KMS-11 (cell line): ENCODE measurements around the gene SRGAP1.
"Not testable (repeated sequence)": the region's sequence is repeated elsewhere in the genome, so short reads cannot be mapped to it uniquely, and the experiment has no call there.

Source experiments
- H2AFZ ChIP-seq: fragments of 200-600 bp; sonication (generic); 2 replicates; pipeline ENCODE4 v1.6.1; 2016; ENCODE audit warnings: antibody characterized with exemption, mixed run types, low read depth
- H3K27ac ChIP-seq: fragments of 200-600 bp; sonication (generic); 2 replicates; pipeline ENCODE4 v1.6.1; 2016; ENCODE audit warnings: mild to moderate bottlenecking, mixed run types
- H3K27me3 ChIP-seq: fragments of 200-600 bp; sonication (generic); 2 replicates; pipeline ENCODE4 v1.6.1; 2017; ENCODE audit warnings: mild to moderate bottlenecking, low read depth, mixed run types, moderate library complexity; ENCODE audit not compliant: insufficient read depth
- H3K36me3 ChIP-seq: fragments of 200-600 bp; sonication (generic); 2 replicates; pipeline ENCODE4 v1.6.1; 2017; ENCODE audit warnings: mild to moderate bottlenecking, mixed run types; ENCODE audit not compliant: insufficient read depth
- H3K4me1 ChIP-seq: fragments of 200-600 bp; sonication (generic); 2 replicates; pipeline ENCODE4 v1.6.1; 2016; ENCODE audit warnings: mild to moderate bottlenecking, low read depth, mixed run types; ENCODE audit not compliant: poor library complexity, severe bottlenecking
- H3K4me2 ChIP-seq: fragments of 200-600 bp; sonication (generic); 2 replicates; pipeline ENCODE4 v1.7.0; 2016; ENCODE audit warnings: mild to moderate bottlenecking, mixed run types
- H3K4me3 ChIP-seq: fragments of 200-600 bp; sonication (generic); IDR thresholded peaks from 2 replicates; pipeline ENCODE4 v1.6.1; 2017; ENCODE audit warnings: low read depth, low read length, mixed read lengths; ENCODE audit not compliant: insufficient read depth
- H3K79me2 ChIP-seq: fragments of 200-600 bp; sonication (generic); 2 replicates; pipeline ENCODE4 v1.6.1; 2016; ENCODE audit warnings: low read depth, mixed run types; ENCODE audit not compliant: insufficient read depth
- H3K9ac ChIP-seq: fragments of 200-600 bp; sonication (generic); 2 replicates; pipeline ENCODE4 v1.6.1; 2016; ENCODE audit warnings: mild to moderate bottlenecking, mixed run types
- H4K20me1 ChIP-seq: fragments of 200-600 bp; sonication (generic); 2 replicates; pipeline ENCODE4 v1.6.1; 2016; ENCODE audit warnings: mild to moderate bottlenecking, mixed run types; ENCODE audit not compliant: insufficient read depth
- TF ChIP-seq, protein P1 (sequence below): fragments of 200-600 bp; sonication (generic); conservative IDR thresholded peaks from 2 replicates; pipeline ENCODE4 v1.6.1; 2017; ENCODE audit warnings: low read depth, mild to moderate bottlenecking, antibody characterized with exemption, low read length, moderate library complexity, mixed read lengths

Gene SRGAP1

GRCh38 chr12:64028541-64028940, 184.0 kb downstream of the SRGAP1 start:
- Histone ChIP-seq H4K20me1 (no peaks in the 10 kb centered on the region), H3K9ac (no peak overlapping the region), H3K4me1 (no peaks in the 10 kb centered on the region), H3K4me2 (no peak overlapping the region), H3K27me3 (no peaks in the 10 kb centered on the region), H2AFZ (no peak overlapping the region), H3K79me2 (no peaks in the 10 kb centered on the region), H3K27ac (no peak overlapping the region), H3K4me3 (no peak overlapping the region), H3K36me3 (no peaks in the 10 kb centered on the region)
- TF ChIP-seq, protein P1, sequence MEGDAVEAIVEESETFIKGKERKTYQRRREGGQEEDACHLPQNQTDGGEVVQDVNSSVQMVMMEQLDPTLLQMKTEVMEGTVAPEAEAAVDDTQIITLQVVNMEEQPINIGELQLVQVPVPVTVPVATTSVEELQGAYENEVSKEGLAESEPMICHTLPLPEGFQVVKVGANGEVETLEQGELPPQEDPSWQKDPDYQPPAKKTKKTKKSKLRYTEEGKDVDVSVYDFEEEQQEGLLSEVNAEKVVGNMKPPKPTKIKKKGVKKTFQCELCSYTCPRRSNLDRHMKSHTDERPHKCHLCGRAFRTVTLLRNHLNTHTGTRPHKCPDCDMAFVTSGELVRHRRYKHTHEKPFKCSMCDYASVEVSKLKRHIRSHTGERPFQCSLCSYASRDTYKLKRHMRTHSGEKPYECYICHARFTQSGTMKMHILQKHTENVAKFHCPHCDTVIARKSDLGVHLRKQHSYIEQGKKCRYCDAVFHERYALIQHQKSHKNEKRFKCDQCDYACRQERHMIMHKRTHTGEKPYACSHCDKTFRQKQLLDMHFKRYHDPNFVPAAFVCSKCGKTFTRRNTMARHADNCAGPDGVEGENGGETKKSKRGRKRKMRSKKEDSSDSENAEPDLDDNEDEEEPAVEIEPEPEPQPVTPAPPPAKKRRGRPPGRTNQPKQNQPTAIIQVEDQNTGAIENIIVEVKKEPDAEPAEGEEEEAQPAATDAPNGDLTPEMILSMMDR = no peak

- Histone ChIP-seq H3K79me2 (no peaks in the 10 kb centered on the region), H3K27me3 (no peaks in the 10 kb centered on the region)
- TF ChIP-seq, protein P1 = no peak
Observed at GRCh38 chr12:64029013-64029857, 184.7 kb downstream of the SRGAP1 start.

DNA sequence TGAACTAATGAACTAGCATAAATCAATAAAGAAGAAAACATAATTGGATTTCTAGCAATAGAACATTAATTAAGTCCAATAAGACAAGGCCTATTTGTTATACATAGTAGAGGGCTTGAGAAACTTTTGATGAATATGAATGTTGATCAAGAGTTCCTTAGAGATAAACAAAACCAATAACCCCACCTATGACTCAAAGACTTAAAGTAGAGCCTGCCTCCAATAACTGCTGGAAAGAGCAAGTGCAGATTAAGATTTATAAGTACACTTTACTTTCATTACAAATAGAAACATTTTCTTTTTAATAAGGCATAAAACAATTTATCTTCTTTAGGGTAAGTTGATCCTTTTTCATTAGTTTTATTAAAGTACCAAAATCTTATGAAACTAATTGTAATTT, 185.7 kb downstream of the SRGAP1 start:
- no peaks in the 10 kb centered on the region for H3K27me3 ChIP-seq
- no peak overlapping the region for H3K4me3 ChIP-seq
- TF ChIP-seq, protein P1 = no peak
- no peak overlapping the region for H3K27ac ChIP-seq
- no peaks in the 10 kb centered on the region for H3K4me1 ChIP-seq
- H4K20me1 ChIP-seq = no peaks in the 10 kb centered on the region
- no peak overlapping the region for H3K4me2 ChIP-seq
- H3K79me2 ChIP-seq = no peaks in the 10 kb centered on the region
- no peaks in the 10 kb centered on the region for H3K36me3 ChIP-seq
- H3K9ac ChIP-seq = no peak overlapping the region
- no peak overlapping the region for H2AFZ ChIP-seq

More at GRCh38 chr12:64029013-64029857, 184.7 kb downstream of the SRGAP1 start:
- Histone ChIP-seq H3K4me3 (no peak overlapping the region), H2AFZ (no peak overlapping the region), H3K9ac (no peak overlapping the region), H3K4me1 (no peaks in the 10 kb centered on the region), H4K20me1 (no peaks in the 10 kb centered on the region), H3K27ac (no peak overlapping the region), H3K36me3 (no peaks in the 10 kb centered on the region), H3K4me2 (no peak overlapping the region)

DNA sequence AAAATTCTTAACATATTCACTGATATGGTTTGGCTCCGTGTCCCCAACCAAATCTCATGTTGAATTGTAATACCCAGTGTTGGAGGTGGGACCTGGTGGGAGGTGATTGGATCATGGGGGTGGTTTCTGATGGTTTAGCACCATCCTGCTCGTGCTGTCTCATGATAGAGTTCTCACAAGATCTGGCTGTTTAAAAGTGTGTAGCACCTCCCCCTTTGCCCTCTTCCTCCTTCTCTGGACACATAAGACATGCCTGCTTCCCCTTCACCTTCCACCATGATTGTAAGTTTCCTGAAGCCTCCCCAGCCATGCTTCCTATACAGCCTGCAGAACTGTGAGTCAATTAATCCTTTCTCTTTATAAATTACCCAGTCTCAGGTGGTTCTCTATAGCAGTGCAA, 189.6 kb downstream of the SRGAP1 start:
- H3K4me1 ChIP-seq, H3K4me2 ChIP-seq, H3K36me3 ChIP-seq, H3K79me2 ChIP-seq, H4K20me1 ChIP-seq, H3K27me3 ChIP-seq, H3K27ac ChIP-seq, H3K9ac ChIP-seq, H2AFZ ChIP-seq, H3K4me3 ChIP-seq: not testable (repeated sequence)

- TF ChIP-seq, protein P1 = no peak
- no peak overlapping the region for H3K4me3 ChIP-seq
- no peaks in the 10 kb centered on the region for H4K20me1 ChIP-seq
- no peaks in the 10 kb centered on the region for H3K79me2 ChIP-seq
- H2AFZ ChIP-seq = no peak overlapping the region
- no peaks in the 10 kb centered on the region for H3K4me1 ChIP-seq
- H3K27ac ChIP-seq = no peak overlapping the region
- H3K9ac ChIP-seq = no peak overlapping the region
- H3K27me3 ChIP-seq = no peaks in the 10 kb centered on the region
- no peak overlapping the region for H3K4me2 ChIP-seq
- no peaks in the 10 kb centered on the region for H3K36me3 ChIP-seq
Observed at GRCh38 chr12:64034901-64035576, 190.5 kb downstream of the SRGAP1 start.
